GM12801 (cell line): ENCODE measurements around the gene MROH2A.

ENCODE experiments used
- CTCF ChIP-seq: IDR thresholded peaks from one replicate; pipeline ENCODE4 v1.5.1; 2011; ENCODE audit warnings: control low read depth; ENCODE audit not compliant: insufficient read length; ENCODE audit errors: extremely low read depth

Gene MROH2A

GRCh38 chr2:233838726-233839446, 60.8 kb downstream of the MROH2A start:
- TF ChIP-seq CTCF = no peak

- no peak for TF ChIP-seq CTCF
Measured at GRCh38 chr2:233839447-233839820, 61.3 kb downstream of the MROH2A start.

- no peak for TF ChIP-seq CTCF
Measured at GRCh38 chr2:233840520-233840919, 62.4 kb downstream of the MROH2A start.

GRCh38 chr2:233841183-233841582, 63.1 kb downstream of the MROH2A start:
- no peak for TF ChIP-seq CTCF

GRCh38 chr2:233844064-233844807, 66.1 kb downstream of the MROH2A start:
- TF ChIP-seq CTCF = no peak

- no peak for TF ChIP-seq CTCF
Measured at GRCh38 chr2:233844836-233845235, 66.7 kb downstream of the MROH2A start.

GRCh38 chr2:233845301-233846060, 67.4 kb downstream of the MROH2A start:
- TF ChIP-seq CTCF = no peak
